ENCODE results near the gene MARVELD1.

MARVELD1 gene

GRCh38 chr10:97675222-97675621 lies 38.3 kb upstream of the MARVELD1 start:
- H3K4me2 ChIP-seq (ENCODE audit: low read depth, low read length): no peak overlapping the region
- H3K27ac ChIP-seq (ENCODE audit: low read length): no peak overlapping the region
- H3K9me2 ChIP-seq (replicated peaks; ENCODE audit: insufficient read depth, low read length): no peaks in the 10 kb centered on the region
- no peaks in the 10 kb centered on the region for H3K36me3 ChIP-seq (replicated peaks; ENCODE audit: insufficient read depth, low read length)
- TF ChIP-seq EZH2 (optimal IDR thresholded peaks at IDR 0.05; ENCODE audit: low read depth, low read length): no peak
- TF ChIP-seq CTCF (IDR thresholded peaks at IDR 0.05; ENCODE audit: low read length): no peak
- TF ChIP-seq EZH2phosphoT487 (IDR thresholded peaks at IDR 0.05; ENCODE audit: low read length): no peak
- H3K79me2 ChIP-seq (ENCODE audit: low read length): no peaks in the 10 kb centered on the region
- no peak overlapping the region for H3K4me3 ChIP-seq (ENCODE audit: low read length)
- H3F3A ChIP-seq (ENCODE audit: insufficient read depth, low read length): 0 out of 2 replicates have a peak, but pooled peaks cover 4% of the 10 kb centered on the region
- peaks cover 11% of the 10 kb centered on the region for H3K4me1 ChIP-seq (ENCODE audit: low read length)
- no peaks in the 10 kb centered on the region for H3K9me3 ChIP-seq (replicated peaks; ENCODE audit: insufficient read depth, low read length)
- H2AFZ ChIP-seq (ENCODE audit: low read length): no peak overlapping the region
- no peak for DNase-seq
- no peak overlapping the region for H3K9ac ChIP-seq (ENCODE audit: low read length)
- H3K27me3 ChIP-seq (replicated peaks; ENCODE audit: insufficient read depth, low read length): no peaks in the 10 kb centered on the region
- H4K20me1 ChIP-seq (ENCODE audit: insufficient read depth, low read length): no peaks in the 10 kb centered on the region

- H4K20me1 ChIP-seq (ENCODE audit: insufficient read depth, low read length): no peaks in the 10 kb centered on the region
- DNase-seq: peak; percentile 39
- peak overlapping the region; percentile 5; the same call in 1 of the 2 replicates for H3K4me2 ChIP-seq (ENCODE audit: low read depth, low read length)
Observed at GRCh38 chr10:97676770-97677581, 36.6 kb upstream of the MARVELD1 start.

DNA sequence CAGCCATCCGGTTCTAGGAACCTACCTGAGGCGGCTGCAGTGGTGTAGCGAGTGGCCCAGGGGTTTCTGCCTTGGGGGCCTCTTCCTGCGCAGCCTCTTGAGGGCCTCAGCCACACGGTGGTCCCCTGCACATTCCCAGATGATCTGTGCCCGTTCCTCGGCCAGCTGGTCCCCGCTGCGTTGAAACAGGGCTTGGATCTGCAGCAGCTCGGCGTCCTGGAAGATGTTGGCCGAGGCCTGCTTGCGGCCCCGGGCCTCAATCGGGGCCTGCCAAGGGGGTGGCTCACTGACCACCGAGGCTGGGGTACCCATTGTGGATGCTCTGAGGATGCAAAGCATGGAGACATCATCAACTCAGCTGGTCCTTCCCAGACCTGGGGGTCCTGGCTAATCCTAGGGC lies 33.9 kb upstream of the MARVELD1 start:
- Histone ChIP-seq H3K4me2 (ENCODE audit: low read depth, low read length) (no peak overlapping the region), H3K4me3 (ENCODE audit: low read length) (no peak overlapping the region), H3K9ac (ENCODE audit: low read length) (no peak overlapping the region), H3K9me2 (replicated peaks; ENCODE audit: insufficient read depth, low read length) (no peaks in the 10 kb centered on the region), H2AFZ (ENCODE audit: low read length) (no peak overlapping the region), H3F3A (ENCODE audit: insufficient read depth, low read length) (0 out of 2 replicates have a peak, but pooled peaks cover 4% of the 10 kb centered on the region), H3K4me1 (ENCODE audit: low read length) (peaks cover 12% of the 10 kb centered on the region), H3K36me3 (replicated peaks; ENCODE audit: insufficient read depth, low read length) (no peaks in the 10 kb centered on the region), H4K20me1 (ENCODE audit: insufficient read depth, low read length) (no peaks in the 10 kb centered on the region), H3K27me3 (replicated peaks; ENCODE audit: insufficient read depth, low read length) (no peaks in the 10 kb centered on the region), H3K79me2 (ENCODE audit: low read length) (no peaks in the 10 kb centered on the region), H3K9me3 (replicated peaks; ENCODE audit: insufficient read depth, low read length) (no peaks in the 10 kb centered on the region), H3K27ac (ENCODE audit: low read length) (no peak overlapping the region)
- TF ChIP-seq EZH2phosphoT487 (IDR thresholded peaks at IDR 0.05; ENCODE audit: low read length) (no peak), EZH2 (optimal IDR thresholded peaks at IDR 0.05; ENCODE audit: low read depth, low read length) (no peak), CTCF (IDR thresholded peaks at IDR 0.05; ENCODE audit: low read length) (no peak)
- DNase-seq: no peak

More at GRCh38 chr10:97676770-97677581, 36.6 kb upstream of the MARVELD1 start:
- Histone ChIP-seq H3F3A (ENCODE audit: insufficient read depth, low read length) (0 out of 2 replicates have a peak, but pooled peaks cover 4% of the 10 kb centered on the region), H3K79me2 (ENCODE audit: low read length) (no peaks in the 10 kb centered on the region), H3K27ac (ENCODE audit: low read length) (peak overlapping the region; percentile 35; the same call in 1 of the 2 replicates), H3K9ac (ENCODE audit: low read length) (no peak overlapping the region), H3K36me3 (replicated peaks; ENCODE audit: insufficient read depth, low read length) (no peaks in the 10 kb centered on the region), H2AFZ (ENCODE audit: low read length) (no peak overlapping the region), H3K9me2 (replicated peaks; ENCODE audit: insufficient read depth, low read length) (no peaks in the 10 kb centered on the region), H3K27me3 (replicated peaks; ENCODE audit: insufficient read depth, low read length) (no peaks in the 10 kb centered on the region), H3K4me1 (ENCODE audit: low read length) (peaks cover 11% of the 10 kb centered on the region), H3K4me3 (ENCODE audit: low read length) (no peak overlapping the region), H3K9me3 (replicated peaks; ENCODE audit: insufficient read depth, low read length) (no peaks in the 10 kb centered on the region)
- TF ChIP-seq CTCF (IDR thresholded peaks at IDR 0.05; ENCODE audit: low read length): peak; percentile 70
- TF ChIP-seq EZH2 (optimal IDR thresholded peaks at IDR 0.05; ENCODE audit: low read depth, low read length): no peak
- no peak for TF ChIP-seq EZH2phosphoT487 (IDR thresholded peaks at IDR 0.05; ENCODE audit: low read length)
